K562 (cell line): Measurements from ENCODE around the gene ZNF800. TPM values are rescaled to one million over a fixed set of nuclear protein-coding genes. Genes with fewer than 3 reads are reported as not detected.
A peak's percentile ranks its signal among the peaks of the same experiment; 100 is the strongest.

Experiments used
- ARID3B ChIP-seq: fragments of 250-450 bp; sonication (Bioruptor Pico); IDR thresholded peaks from 2 replicates; pipeline ENCODE4 v1.4.0; 2020; ENCODE audit warnings: borderline replicate concordance
- CHD2 ChIP-seq: IDR thresholded peaks from 2 replicates; pipeline ENCODE4 v1.6.1; 2011; ENCODE audit warnings: low read depth, low read length
- DLX4 ChIP-seq: fragments of 250-450 bp; sonication (Bioruptor Pico); IDR thresholded peaks from 2 replicates; pipeline ENCODE4 v1.6.1; 2021; ENCODE audit warnings: mild to moderate bottlenecking
- FIP1L1 ChIP-seq: fragments of 200-400 bp; formaldehyde crosslinking; IDR thresholded peaks from 2 replicates; pipeline ENCODE4 v1.6.1; 2018; ENCODE audit warnings: mild to moderate bottlenecking, low read depth, low read length; ENCODE audit not compliant: poor library complexity, severe bottlenecking
- HMGXB4 ChIP-seq: sonication (generic); formaldehyde crosslinking; IDR thresholded peaks from 2 replicates; pipeline ENCODE4 v1.8.1; 2023; ENCODE audit warnings: mild to moderate bottlenecking, missing genetic modification reagents
- HOXB6 ChIP-seq: fragments of 250-450 bp; sonication (Bioruptor Pico); IDR thresholded peaks from 2 replicates; pipeline ENCODE4 v1.5.1; 2022; ENCODE audit warnings: mild to moderate bottlenecking, borderline replicate concordance
- PHB ChIP-seq: fragments of 250-450 bp; sonication (Bioruptor Pico); IDR thresholded peaks from 2 replicates; pipeline ENCODE4 v1.5.0; 2021
- PREB ChIP-seq: sonication (generic); formaldehyde crosslinking; IDR thresholded peaks from 2 replicates; pipeline ENCODE4 v1.8.1; 2023; ENCODE audit warnings: mild to moderate bottlenecking, missing genetic modification reagents
- SP1 ChIP-seq: sonication (generic); formaldehyde crosslinking; IDR thresholded peaks from 2 replicates; pipeline ENCODE4 v1.8.1; 2022; ENCODE audit warnings: mild to moderate bottlenecking, missing genetic modification reagents
- SRSF1 ChIP-seq: fragments of 200-400 bp; formaldehyde crosslinking; IDR thresholded peaks from 2 replicates; pipeline ENCODE4 v1.6.1; 2017; ENCODE audit warnings: mild to moderate bottlenecking, low read depth, low read length, moderate library complexity
- TAF1 ChIP-seq: IDR thresholded peaks from 2 replicates; pipeline ENCODE4 v1.6.1; 2011; ENCODE audit warnings: mild to moderate bottlenecking, low read length, moderate library complexity; ENCODE audit not compliant: insufficient read depth, control insufficient read depth, severe bottlenecking; ENCODE audit errors: extremely low read depth
- TBP ChIP-seq: optimal IDR thresholded peaks from 2 replicates; pipeline ENCODE3; 2011; ENCODE audit warnings: low read depth, low read length, improper control_type of control experiment
- UBTF ChIP-seq, 2 experiments: IDR thresholded peaks; 2 replicates each; pipeline ENCODE4 v1.6.1; 2012; ENCODE audit warnings: improper control_type of control experiment in 2 of 2, low read depth in 2 of 2, low read length in 2 of 2, borderline replicate concordance in 1 of 2
- ZBTB11 ChIP-seq, 3 experiments: fragments of 200-800 bp in 1 of 3; fragments of 250-450 bp in 1 of 3; fragments of 450-650 bp in 1 of 3; sonication (Bioruptor Pico) in 1 of 3; sonication (Bioruptor generic) in 1 of 3; formaldehyde crosslinking in 1 of 3; IDR thresholded peaks; 2 replicates each; pipeline versions ENCODE4 v1.6.1 to v1.8.0; 2016 to 2022; ENCODE audit warnings: mild to moderate bottlenecking in 2 of 3, missing genetic modification characterization in 2 of 3, missing compliant biosample characterization in 1 of 3, moderate library complexity in 1 of 3
- ZNF12 ChIP-seq: sonication (generic); formaldehyde crosslinking; IDR thresholded peaks from 2 replicates; pipeline ENCODE4 v1.4.0; 2020; ENCODE audit warnings: mild to moderate bottlenecking, missing genetic modification reagents
- polyA plus RNA-seq, 8 experiments: library from polyadenylated mRNA; depleted of rRNA in 4 of 8; stranded (reverse) in 5 of 8; unstranded in 3 of 8; fragments of >200 nt; fragmentation: Nextera tagmentation in 2 of 8; fragmentation: Illumina TruSeq in 1 of 8; extraction: Ambion mirVana in 2 of 8; extraction: Trizol in 1 of 8; gene quantifications; 2 replicates each; pipeline versions ENCODE4 v1.2.1 to v1.2.3, GENCODE V29; 2011 to 2014; ENCODE audit warnings: inconsistent platforms in 1 of 8, missing spikeins in 1 of 8
- total RNA-seq, 7 experiments: library from RNA; depleted of rRNA in 6 of 7; stranded (reverse); fragments of >200 nt in 6 of 7; fragmentation: Illumina TruSeq in 2 of 7; extraction: Trizol in 2 of 7; gene quantifications; 2 replicates each; pipeline versions ENCODE4 v1.2.1 to v1.2.3, GENCODE V29; 2011 to 2021; ENCODE audit warnings: low replicate concordance in 1 of 7

The ZNF800 gene
- total and polyA plus RNA-seq, 9 of the 15 experiments (the other 6 are each of a cell fraction or from before 2014, with no cell fraction given), result 7.5 to 58.3 (median 33.4) TPM

- TF ChIP-seq DLX4 (CRISPR knock-in tag), result no peak
- TF ChIP-seq FIP1L1, result peak; percentile 28
- peak in 1 of 2 experiments; percentile 78; a peak in 2 of 4 replicates for TF ChIP-seq UBTF (IDR thresholded peaks at IDR 0.05; ENCODE audit: borderline replicate concordance in 1 of 2, low read depth in 2 of 2, low read length in 2 of 2)
- TF ChIP-seq SP1 (CRISPR knock-in tag), result no peak
- TF ChIP-seq SRSF1, result no peak
- TF ChIP-seq HOXB6, result no peak
- TF ChIP-seq HMGXB4 (CRISPR knock-in tag), result peak; percentile 54; the same call in 1 of the 2 replicates
- TF ChIP-seq TBP, result no peak
- TF ChIP-seq PREB, result no peak
- TF ChIP-seq TAF1, result no peak
- TF ChIP-seq CHD2, result no peak
- TF ChIP-seq ZBTB11 (CRISPR knock-in tag; IDR thresholded peaks at IDR 0.05), result no peak
- 0 out of 2 replicates have a peak, but pooled peaks have one; percentile 47 for TF ChIP-seq ARID3B (CRISPR knock-in tag)
- TF ChIP-seq PHB (CRISPR knock-in tag), result no peak
- TF ChIP-seq ZNF12 (CRISPR knock-in tag), result no peak
Measured at GRCh38 chr7:127347567-127348246, 44.8 kb downstream of the ZNF800 start (continued).
